T-helper 17 cell (primary cell): ENCODE data around the gene PLA2G2C. TPM values are rescaled to one million over a fixed set of nuclear protein-coding genes. Genes with fewer than 3 reads are reported as not detected.

Source experiments
- ATAC-seq: fragments of 150-1000 bp; cut with Tn5 transposase; 2 replicates; pipeline ENCODE4 v1.10.0; 2021; ENCODE audit warnings: mild to moderate bottlenecking, moderate library complexity
- DNase-seq, 3 donors: peaks; one replicate each; pipeline versions ENCODE4 v3.0.0 to v3.0.0-alpha.2; 2020 to 2021
- H3K9me3 ChIP-seq: one replicate; pipeline ENCODE4 v1.7.0; 2013; ENCODE audit warnings: low read length, mild to moderate bottlenecking; ENCODE audit not compliant: control insufficient read depth, poor library complexity, severe bottlenecking
- H3K27ac Mint-ChIP-seq: one replicate; pipeline ENCODE4 v1.8.0; 2022; ENCODE audit warnings: mild to moderate bottlenecking, moderate library complexity, mixed read lengths
- H3K27me3 Mint-ChIP-seq: one replicate; pipeline ENCODE4 v1.8.0; 2022; ENCODE audit warnings: mixed read lengths
- H3K36me3 Mint-ChIP-seq: one replicate; pipeline ENCODE4 v1.8.0; 2022; ENCODE audit warnings: low read depth, mixed read lengths
- H3K4me1 Mint-ChIP-seq: one replicate; pipeline ENCODE4 v1.8.0; 2022; ENCODE audit warnings: mild to moderate bottlenecking, mixed read lengths
- H3K4me3 Mint-ChIP-seq: one replicate; pipeline ENCODE4 v1.8.0; 2022; ENCODE audit warnings: mild to moderate bottlenecking, moderate library complexity, mixed read lengths
- total RNA-seq, 4 donors: library from RNA in 2 of 4; stranded (reverse) in 2 of 4; gene quantifications; one replicate each; pipeline ENCODE4 v1.2.3 and lab custom pipeline; 2022 to 2026

The PLA2G2C gene
- total RNA-seq, 2 donors from 2014 or later, result 0.25 TPM; not detected in 1

DNA sequence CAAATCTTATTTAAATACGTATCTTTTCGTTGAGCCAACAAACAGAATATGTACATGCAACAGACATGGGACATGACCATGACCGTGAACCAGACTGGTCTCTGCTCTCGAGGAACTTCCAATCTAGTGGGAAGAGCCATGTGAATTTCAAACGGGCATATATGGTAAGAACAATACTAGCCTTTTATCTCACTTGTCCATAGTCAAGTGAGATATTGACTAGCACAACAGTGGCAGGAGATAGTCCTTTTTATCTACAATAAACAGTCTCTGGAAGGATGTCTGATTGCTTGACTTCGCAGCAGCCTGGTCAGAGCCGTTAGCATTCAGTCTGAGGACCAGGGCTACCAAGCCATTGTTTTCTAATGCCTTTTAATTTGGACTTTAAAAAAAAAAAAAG, 12.6 kb upstream of the PLA2G2C start:
- no peak for DNase-seq
- Mint-ChIP-seq H3K27ac (no peak overlapping the region), H3K4me3 (no peak overlapping the region), H3K27me3 (peaks cover 47% of the 10 kb centered on the region), H3K36me3 (peaks cover 2% of the 10 kb centered on the region), H3K4me1 (peaks cover 8% of the 10 kb centered on the region)
- ATAC-seq, result no peak
- H3K9me3 ChIP-seq, result no peaks in the 10 kb centered on the region

GRCh38 chr1:20198296-20198695, 12.0 kb upstream of the PLA2G2C start:
- Mint-ChIP-seq H3K4me3 (no peak overlapping the region), H3K36me3 (peaks cover 2% of the 10 kb centered on the region), H3K4me1 (peaks cover 8% of the 10 kb centered on the region), H3K27ac (no peak overlapping the region), H3K27me3 (peaks cover 40% of the 10 kb centered on the region)
- ATAC-seq, result no peak
- H3K9me3 ChIP-seq, result no peaks in the 10 kb centered on the region
- DNase-seq, result no peak

DNA sequence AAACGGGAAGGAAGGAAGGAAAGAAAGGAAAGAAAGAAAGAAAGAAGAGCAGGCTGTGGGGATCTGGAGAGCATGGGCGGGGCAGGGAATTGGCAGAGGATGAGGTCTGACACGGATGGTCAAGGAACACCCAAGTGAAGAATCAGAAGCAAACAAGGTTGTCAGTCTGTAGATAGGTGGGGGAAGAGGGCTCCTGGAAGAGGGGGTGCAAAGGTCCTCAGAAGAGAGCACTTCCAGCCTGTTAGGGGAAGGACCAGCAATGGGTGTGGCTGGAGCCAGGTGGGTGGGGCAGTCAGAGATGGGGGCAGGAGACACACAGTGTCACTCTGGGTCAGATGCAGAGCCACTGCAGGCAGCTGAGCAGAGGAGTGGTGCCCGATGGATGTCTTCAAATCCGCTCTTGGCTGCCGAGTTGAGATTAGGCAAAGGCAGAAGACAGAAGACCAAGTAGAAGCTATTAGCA, 11.0 kb upstream of the PLA2G2C start:
- ATAC-seq, result no peak
- Mint-ChIP-seq H3K4me3 (no peak overlapping the region), H3K36me3 (peaks cover 2% of the 10 kb centered on the region), H3K27ac (no peak overlapping the region), H3K4me1 (peaks cover 8% of the 10 kb centered on the region), H3K27me3 (peaks cover 35% of the 10 kb centered on the region)
- DNase-seq, result no peak
- no peaks in the 10 kb centered on the region for H3K9me3 ChIP-seq

- peaks cover 28% of the 10 kb centered on the region for H3K27me3 Mint-ChIP-seq
- H3K27ac Mint-ChIP-seq, result peak overlapping the region; percentile 41
- peaks cover 2% of the 10 kb centered on the region for H3K36me3 Mint-ChIP-seq
- ATAC-seq (no peak), DNase-seq (no peak)
- no peak overlapping the region for H3K4me3 Mint-ChIP-seq
- H3K9me3 ChIP-seq, result no peaks in the 10 kb centered on the region
- H3K4me1 Mint-ChIP-seq, result peaks cover 8% of the 10 kb centered on the region
Observed at GRCh38 chr1:20195462-20195780, 9.1 kb upstream of the PLA2G2C start.

- H3K4me1 Mint-ChIP-seq, result peaks cover 8% of the 10 kb centered on the region
- peak overlapping the region; percentile 41 for H3K27ac Mint-ChIP-seq
- peaks cover 23% of the 10 kb centered on the region for H3K27me3 Mint-ChIP-seq
- H3K9me3 ChIP-seq, result no peaks in the 10 kb centered on the region
- peak; percentile 48 to 69 (median 51) for DNase-seq
- H3K4me3 Mint-ChIP-seq, result no peak overlapping the region
- peaks cover 2% of the 10 kb centered on the region for H3K36me3 Mint-ChIP-seq
- ATAC-seq, result peak; percentile 81
Observed at GRCh38 chr1:20194757-20195461, 8.6 kb upstream of the PLA2G2C start.

- Mint-ChIP-seq H3K4me3 (no peak overlapping the region), H3K27me3 (peaks cover 20% of the 10 kb centered on the region), H3K4me1 (peaks cover 11% of the 10 kb centered on the region), H3K27ac (no peak overlapping the region), H3K36me3 (peaks cover 2% of the 10 kb centered on the region)
- H3K9me3 ChIP-seq, result no peaks in the 10 kb centered on the region
- DNase-seq (no peak), ATAC-seq (no peak)
Observed at GRCh38 chr1:20194224-20194623, 7.9 kb upstream of the PLA2G2C start.

DNA sequence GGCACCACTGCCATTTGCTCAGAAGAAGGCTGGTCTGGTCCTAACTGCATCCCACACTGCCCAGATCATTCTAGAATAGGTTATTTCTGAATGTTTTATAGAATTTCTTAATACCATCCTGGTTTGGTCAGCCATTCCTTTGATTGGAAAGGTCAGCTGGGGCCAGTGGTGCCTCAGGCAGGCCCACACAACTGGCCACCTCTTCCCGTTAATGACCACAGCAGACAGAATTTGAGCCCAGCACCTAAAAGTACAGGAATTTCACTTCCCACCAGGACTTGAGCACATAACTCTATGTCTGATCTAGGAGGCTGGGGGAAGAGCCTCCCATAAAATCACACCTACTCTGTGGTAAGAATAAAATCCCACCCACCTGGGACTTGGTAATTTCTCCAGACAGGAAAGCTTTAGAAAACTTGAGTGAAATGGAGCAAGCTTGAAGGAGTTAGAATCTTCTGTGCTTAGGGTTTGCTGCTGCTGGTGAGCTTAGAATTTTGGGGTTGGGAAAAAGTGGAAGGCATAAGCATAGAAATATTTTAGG, 6.6 kb upstream of the PLA2G2C start:
- DNase-seq, result no peak
- Mint-ChIP-seq H3K27me3 (peaks cover 12% of the 10 kb centered on the region), H3K27ac (no peak overlapping the region), H3K4me1 (peaks cover 24% of the 10 kb centered on the region), H3K36me3 (peaks cover 6% of the 10 kb centered on the region), H3K4me3 (no peak overlapping the region)
- no peaks in the 10 kb centered on the region for H3K9me3 ChIP-seq
- ATAC-seq, result no peak

- DNase-seq (no peak), ATAC-seq (no peak)
Observed at GRCh38 chr1:20192364-20192763, 6.0 kb upstream of the PLA2G2C start.

DNA sequence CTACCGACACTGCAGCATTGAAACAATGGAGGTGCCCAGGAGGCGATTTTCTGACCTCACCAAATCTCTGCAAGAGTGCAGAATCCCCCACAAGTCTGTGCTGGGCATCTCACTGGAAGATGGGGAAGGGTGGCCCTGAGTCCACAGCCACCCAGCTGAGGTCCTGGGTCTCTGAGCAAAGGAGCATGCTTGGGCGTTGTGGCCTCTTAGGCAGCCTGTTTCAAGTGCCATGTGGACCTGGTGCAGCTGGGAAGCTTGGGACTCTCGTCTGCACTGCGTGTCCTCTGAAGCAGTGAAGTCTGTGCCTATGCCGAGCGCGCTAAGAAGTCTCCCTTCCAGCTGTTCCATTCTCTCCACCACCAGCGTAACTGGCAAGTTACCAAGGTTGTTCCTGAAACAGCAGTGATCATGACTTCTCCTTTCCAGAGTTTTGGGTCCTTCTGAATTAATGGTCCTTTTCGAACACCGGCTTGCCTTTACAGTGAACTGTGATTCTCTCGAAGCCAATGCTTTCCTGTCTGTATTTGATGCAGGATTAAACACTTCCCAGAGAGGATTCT, 5.0 kb upstream of the PLA2G2C start:
- H3K36me3 Mint-ChIP-seq, result peaks cover 6% of the 10 kb centered on the region
- no peak overlapping the region for H3K27ac Mint-ChIP-seq
- no peak overlapping the region for H3K4me3 Mint-ChIP-seq
- ATAC-seq (no peak), DNase-seq (no peak)
- H3K9me3 ChIP-seq, result no peaks in the 10 kb centered on the region
- peaks cover 7% of the 10 kb centered on the region for H3K27me3 Mint-ChIP-seq
- peaks cover 38% of the 10 kb centered on the region for H3K4me1 Mint-ChIP-seq

More at GRCh38 chr1:20192364-20192763, 6.0 kb upstream of the PLA2G2C start:
- H3K36me3 Mint-ChIP-seq, result peaks cover 6% of the 10 kb centered on the region
- no peak overlapping the region for H3K4me3 Mint-ChIP-seq
- H3K27ac Mint-ChIP-seq, result no peak overlapping the region
- peaks cover 12% of the 10 kb centered on the region for H3K27me3 Mint-ChIP-seq
- H3K9me3 ChIP-seq, result no peaks in the 10 kb centered on the region
- H3K4me1 Mint-ChIP-seq, result peaks cover 28% of the 10 kb centered on the region

DNA sequence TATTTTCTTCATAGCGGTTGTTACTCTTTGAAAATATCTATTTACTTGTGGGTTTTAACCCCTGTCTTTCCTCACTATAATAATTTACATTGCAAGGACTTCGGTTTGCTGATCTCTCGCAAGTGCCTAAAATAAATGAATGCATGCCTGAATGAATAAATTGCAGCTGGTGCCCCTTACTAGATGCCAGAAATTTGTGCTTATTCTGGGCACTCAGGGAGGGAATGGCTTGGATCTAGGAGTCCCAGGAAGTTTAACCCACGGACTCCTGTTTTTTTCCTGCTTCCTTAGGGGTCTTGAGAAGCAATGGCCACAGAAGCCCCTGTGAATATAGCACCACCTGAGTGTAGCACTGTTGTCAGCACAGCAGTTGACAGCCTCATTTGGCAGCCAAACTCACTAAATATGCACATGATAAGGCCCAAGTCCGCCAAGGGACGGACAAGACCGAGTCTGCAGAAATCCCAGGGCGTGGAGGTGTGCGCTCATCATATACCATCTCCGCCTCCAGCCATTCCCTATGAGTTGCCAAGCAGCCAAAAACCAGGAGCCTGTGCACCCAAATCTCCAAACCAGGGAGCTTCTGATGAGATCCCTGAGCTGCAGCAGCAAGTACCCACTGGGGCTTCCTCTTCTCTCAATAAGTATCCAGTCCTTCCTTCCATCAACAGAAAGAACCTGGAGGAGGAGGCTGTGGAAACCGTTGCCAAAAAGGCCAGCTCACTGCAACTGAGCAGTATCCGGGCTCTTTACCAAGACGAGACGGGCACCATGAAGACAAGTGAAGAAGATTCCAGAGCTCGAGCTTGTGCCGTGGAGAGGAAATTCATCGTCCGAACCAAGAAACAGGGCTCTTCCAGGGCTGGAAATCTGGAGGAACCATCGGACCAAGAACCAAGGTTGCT, 4.2 kb upstream of the PLA2G2C start:
- Mint-ChIP-seq H3K27ac (no peak overlapping the region), H3K4me3 (no peak overlapping the region), H3K27me3 (peaks cover 7% of the 10 kb centered on the region), H3K36me3 (peaks cover 6% of the 10 kb centered on the region), H3K4me1 (peaks cover 41% of the 10 kb centered on the region)
- DNase-seq, result no peak
- no peaks in the 10 kb centered on the region for H3K9me3 ChIP-seq
- ATAC-seq, result no peak

DNA sequence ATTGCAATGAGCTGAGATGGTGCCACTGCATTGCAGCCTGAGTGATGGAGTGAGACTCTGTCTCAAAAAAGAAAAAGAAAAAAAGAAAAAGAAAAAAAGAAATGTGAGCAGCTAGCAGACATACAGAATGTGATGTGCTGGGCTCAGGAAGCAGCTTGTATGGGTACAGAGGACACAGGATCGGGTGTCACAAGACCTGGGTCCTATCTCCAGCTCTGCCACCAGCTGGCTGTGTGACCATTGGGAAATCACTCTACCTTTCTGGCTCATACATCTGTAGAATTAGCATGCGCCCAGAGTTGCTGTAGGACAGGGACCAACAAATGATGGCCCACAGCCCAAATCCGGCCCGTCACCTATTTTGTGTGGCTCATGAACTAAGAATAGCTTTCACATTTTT, 3.3 kb upstream of the PLA2G2C start:
- no peaks in the 10 kb centered on the region for H3K27me3 Mint-ChIP-seq
- peaks cover 45% of the 10 kb centered on the region for H3K4me1 Mint-ChIP-seq
- no peak overlapping the region for H3K4me3 Mint-ChIP-seq
- H3K9me3 ChIP-seq, result no peaks in the 10 kb centered on the region
- H3K27ac Mint-ChIP-seq, result no peak overlapping the region
- no peak for DNase-seq
- peaks cover 4% of the 10 kb centered on the region for H3K36me3 Mint-ChIP-seq
- ATAC-seq, result no peak

GRCh38 chr1:20188455-20188817, 2.1 kb upstream of the PLA2G2C start:
- no peak for DNase-seq
- peak overlapping the region; percentile 79 for H3K4me3 Mint-ChIP-seq
- no peaks in the 10 kb centered on the region for H3K9me3 ChIP-seq
- peaks cover 4% of the 10 kb centered on the region for H3K36me3 Mint-ChIP-seq
- H3K27me3 Mint-ChIP-seq, result no peaks in the 10 kb centered on the region
- no peak overlapping the region for H3K27ac Mint-ChIP-seq
- ATAC-seq, result no peak
- peaks cover 49% of the 10 kb centered on the region for H3K4me1 Mint-ChIP-seq

GRCh38 chr1:20187813-20188454, 1.6 kb upstream of the PLA2G2C start:
- no peaks in the 10 kb centered on the region for H3K9me3 ChIP-seq
- H3K4me3 Mint-ChIP-seq, result peak overlapping the region; percentile 86
- DNase-seq, result no peak
- peaks cover 52% of the 10 kb centered on the region for H3K4me1 Mint-ChIP-seq
- peaks cover 4% of the 10 kb centered on the region for H3K36me3 Mint-ChIP-seq
- H3K27me3 Mint-ChIP-seq, result no peaks in the 10 kb centered on the region
- H3K27ac Mint-ChIP-seq, result no peak overlapping the region
- ATAC-seq, result no peak
